K562 (cell line): ENCODE results near the gene HOPX. TPM values are rescaled to one million over a fixed set of nuclear protein-coding genes. Genes with fewer than 3 reads are reported as not detected.
A peak's percentile ranks its signal among the peaks of the same experiment; 100 is the strongest.

Experiments
- ATAC-seq: fragments of 200-7000 bp; cut with Tn5 transposase; 3 replicates; pipeline ENCODE4 v1.9.1; 2020; ENCODE audit warnings: moderate library complexity
- BruUV-seq: library from RNA; stranded (reverse); fragments of 400-500 nt; replicated peaks from 2 replicates; lab custom pipeline; 2021; lab: Mats Ljungman, UMichigan
- CTCF ChIA-PET: fragments of 300-600 bp; formaldehyde crosslinking; extraction: SDS; loops from one replicate; lab custom pipeline; 2021; ENCODE audit warnings: low intra/inter-chr PET ratio; lab: Yijun Ruan, JAX
- POLR2A ChIA-PET: fragments of 300-600, 350-650 bp; sonication (Branson Sonifier 250); formaldehyde crosslinking; extraction: SDS; loops from one replicate; lab custom pipeline; 2021; ENCODE audit warnings: antibody characterized with exemption, inconsistent platforms; lab: Yijun Ruan, JAX
- DNase-seq, 4 experiments: peaks; one replicate each; pipeline versions ENCODE4 v3.0.0 to v3.0.0-alpha.2; 2011 to 2018; ENCODE audit warnings: low spot score in 3 of 4, mixed read lengths in 3 of 4; ENCODE audit errors: extremely low read depth in 1 of 4
- FAIRE-seq: peaks from 2 replicates; lab custom pipeline; 2011; peaks lifted over from hg19 to GRCh38; lab: Jason Lieb, UNC
- H2AFZ ChIP-seq: 2 replicates; pipeline ENCODE4 v1.6.0; 2011; ENCODE audit warnings: low read depth, low read length, control low read depth, inconsistent platforms
- H3K27ac ChIP-seq: fragments of 200-600 bp; 3 replicates; pipeline ENCODE4 v1.8.0; 2011; ENCODE audit warnings: low read depth, mild to moderate bottlenecking, control low read depth, inconsistent platforms, low read length, moderate library complexity, mixed read lengths; ENCODE audit errors: extremely low read depth
- H3K27me3 ChIP-seq, 2 experiments: fragments of 300-600 bp in 1 of 2; 2 replicates in 1 of 2; 3 replicates in 1 of 2; pipeline versions ENCODE4 v1.6.0 to v1.8.0; 2011; ENCODE audit warnings: inconsistent platforms in 2 of 2, low read length in 2 of 2, mild to moderate bottlenecking in 1 of 2, mixed read lengths in 1 of 2, moderate library complexity in 1 of 2; ENCODE audit not compliant: control insufficient read depth in 2 of 2, insufficient read depth in 2 of 2
- H3K36me3 ChIP-seq: fragments of 300-600 bp; 3 replicates; pipeline ENCODE4 v1.8.0; 2011; ENCODE audit warnings: mild to moderate bottlenecking, low read length, inconsistent platforms; ENCODE audit not compliant: control insufficient read depth, insufficient read depth
- H3K4me1 ChIP-seq, 2 experiments: fragments of 200-600 bp in 1 of 2; replicated peaks in 1 of 2; 2 replicates in 1 of 2; 3 replicates in 1 of 2; pipeline versions ENCODE4 v1.5.1 to v1.8.0; 2011; ENCODE audit warnings: inconsistent platforms in 2 of 2, low read length in 2 of 2, mild to moderate bottlenecking in 1 of 2, mixed read lengths in 1 of 2, moderate library complexity in 1 of 2; ENCODE audit not compliant: control insufficient read depth in 2 of 2, insufficient read depth in 2 of 2
- H3K4me2 ChIP-seq: 2 replicates; pipeline ENCODE4 v1.6.1; 2011; ENCODE audit warnings: low read length, control low read depth, inconsistent platforms, mixed read lengths; ENCODE audit not compliant: insufficient read depth
- H3K4me3 ChIP-seq: fragments of 200-600 bp; sonication (generic), shearing (Covaris generic); 2 replicates; pipeline ENCODE4 v1.5.1; 2016; ENCODE audit warnings: control low read depth, inconsistent platforms
- H3K79me2 ChIP-seq: fragments of 200-600 bp; 3 replicates; pipeline ENCODE4 v1.8.0; 2011; ENCODE audit warnings: low read length, inconsistent platforms; ENCODE audit not compliant: control insufficient read depth, insufficient read depth
- H3K9ac ChIP-seq, 2 experiments: 2 replicates each; pipeline versions ENCODE4 v1.6.0 to v1.6.1; 2011; ENCODE audit warnings: low read depth in 2 of 2, low read length in 2 of 2, control low read depth in 1 of 2, inconsistent platforms in 1 of 2, mild to moderate bottlenecking in 1 of 2, mixed read lengths in 1 of 2; ENCODE audit not compliant: insufficient read depth in 1 of 2
- H3K9me1 ChIP-seq: one replicate; pipeline ENCODE4 v1.6.0; 2011; ENCODE audit warnings: inconsistent platforms, mild to moderate bottlenecking, low read length, moderate library complexity; ENCODE audit not compliant: control insufficient read depth, insufficient read depth
- H3K9me3 ChIP-seq: replicated peaks from 2 replicates; pipeline ENCODE4 v1.5.1; 2011; ENCODE audit warnings: low read depth, low read length, inconsistent platforms; ENCODE audit not compliant: control insufficient read depth, insufficient read depth
- H4K20me1 ChIP-seq: replicated peaks from 2 replicates; pipeline ENCODE4 v1.6.1; 2011; ENCODE audit warnings: low read length, inconsistent platforms, mixed read lengths; ENCODE audit not compliant: control insufficient read depth, insufficient read depth
- CAMTA2 ChIP-seq: fragments of 250-450 bp; sonication (Bioruptor Pico); conservative IDR thresholded peaks from 2 replicates; pipeline ENCODE4 v1.5.1; 2022
- DNMT1 ChIP-seq: fragments of 450-650 bp; IDR thresholded peaks from 2 replicates; pipeline ENCODE4 v1.6.1; 2016; ENCODE audit warnings: antibody characterized with exemption, mild to moderate bottlenecking
- HMG20A ChIP-seq: fragments of 450-650 bp; formaldehyde crosslinking; conservative IDR thresholded peaks from 2 replicates; pipeline ENCODE4 v1.4.0; 2020; ENCODE audit warnings: mild to moderate bottlenecking, mixed read lengths
- ILF3 ChIP-seq: fragments of 450-650 bp; IDR thresholded peaks from 2 replicates; pipeline ENCODE4 v1.6.1; 2018; ENCODE audit warnings: antibody characterized with exemption, mild to moderate bottlenecking, moderate library complexity, borderline replicate concordance
- KLF10 ChIP-seq: fragments of 250-450 bp; sonication (Bioruptor Pico); IDR thresholded peaks from 2 replicates; pipeline ENCODE4 v1.6.1; 2021; ENCODE audit warnings: matching md5 sums
- NRF1 ChIP-seq, 2 experiments: fragments of 450-650 bp; IDR thresholded peaks in 1 of 2; conservative IDR thresholded peaks in 1 of 2; 2 replicates each; pipeline ENCODE4 v1.6.1; 2014; ENCODE audit warnings: mild to moderate bottlenecking in 2 of 2
- NUFIP1 ChIP-seq: fragments of 450-650 bp; IDR thresholded peaks from 2 replicates; pipeline ENCODE4 v1.6.1; 2018; ENCODE audit not compliant: partially characterized antibody
- RAD51 ChIP-seq: fragments of 450-650 bp; IDR thresholded peaks from 2 replicates; pipeline ENCODE4 v1.7.1; 2016; ENCODE audit warnings: low read depth, mild to moderate bottlenecking, borderline replicate concordance
- SP1 ChIP-seq: sonication (generic); formaldehyde crosslinking; IDR thresholded peaks from 2 replicates; pipeline ENCODE4 v1.8.1; 2022; ENCODE audit warnings: mild to moderate bottlenecking, missing genetic modification reagents
- ZNF12 ChIP-seq: sonication (generic); formaldehyde crosslinking; IDR thresholded peaks from 2 replicates; pipeline ENCODE4 v1.4.0; 2020; ENCODE audit warnings: mild to moderate bottlenecking, missing genetic modification reagents
- ZNF785 ChIP-seq: fragments of 250-450 bp; sonication (Bioruptor Pico); IDR thresholded peaks from 2 replicates; pipeline ENCODE4 v1.4.0; 2020; ENCODE audit warnings: mild to moderate bottlenecking
- WGBS: fragments of 100-300 bp; shearing (Covaris generic); methylation state at CpG from one replicate; pipeline ENCODE4 v1.1.6; 2016; ENCODE audit warnings: low coverage, mixed read lengths; ENCODE audit not compliant: insufficient coverage; ENCODE audit errors: missing lambda C conversion rate; 5-methylcytosine and 5-hydroxymethylcytosine counted together
- in situ Hi-C: fragments of 300-500 bp; cut with MboI; formaldehyde crosslinking; loops from 4 replicates; pipeline ENCODE4 v1.15.0; 2018; ENCODE audit warnings: inconsistent platforms, mixed read lengths
- intact Hi-C: fragments of 100-400 bp; cut with micrococcal nuclease; formaldehyde crosslinking; loops from 2 replicates; pipeline ENCODE4 v1.14.2; 2022
- polyA plus RNA-seq, 8 experiments: library from polyadenylated mRNA; depleted of rRNA in 4 of 8; stranded (reverse) in 5 of 8; unstranded in 3 of 8; fragments of >200 nt; fragmentation: Nextera tagmentation in 2 of 8; fragmentation: Illumina TruSeq in 1 of 8; extraction: Ambion mirVana in 2 of 8; extraction: Trizol in 1 of 8; gene quantifications; 2 replicates each; pipeline versions ENCODE4 v1.2.1 to v1.2.3, GENCODE V29; 2011 to 2014; ENCODE audit warnings: inconsistent platforms in 1 of 8, missing spikeins in 1 of 8
- total RNA-seq, 7 experiments: library from RNA; depleted of rRNA in 6 of 7; stranded (reverse); fragments of >200 nt in 6 of 7; fragmentation: Illumina TruSeq in 2 of 7; extraction: Trizol in 2 of 7; gene quantifications; 2 replicates each; pipeline versions ENCODE4 v1.2.1 to v1.2.3, GENCODE V29; 2011 to 2021; ENCODE audit warnings: low replicate concordance in 1 of 7
- TF ChIP-seq, protein P1 (sequence below): fragments of 250-450 bp; sonication (Bioruptor Pico); IDR thresholded peaks from 2 replicates; pipeline ENCODE4 v1.9.0; 2021; ENCODE audit warnings: mild to moderate bottlenecking
- TF ChIP-seq, protein P2 (sequence below): fragments of 450-650 bp; IDR thresholded peaks from 2 replicates; pipeline ENCODE4 v1.6.1; 2018; ENCODE audit not compliant: partially characterized antibody

Gene HOPX
- total and polyA plus RNA-seq, 9 of the 15 experiments (the other 6 are each of a cell fraction or from before 2014, with no cell fraction given): 0.24 TPM; not detected in 8

DNA sequence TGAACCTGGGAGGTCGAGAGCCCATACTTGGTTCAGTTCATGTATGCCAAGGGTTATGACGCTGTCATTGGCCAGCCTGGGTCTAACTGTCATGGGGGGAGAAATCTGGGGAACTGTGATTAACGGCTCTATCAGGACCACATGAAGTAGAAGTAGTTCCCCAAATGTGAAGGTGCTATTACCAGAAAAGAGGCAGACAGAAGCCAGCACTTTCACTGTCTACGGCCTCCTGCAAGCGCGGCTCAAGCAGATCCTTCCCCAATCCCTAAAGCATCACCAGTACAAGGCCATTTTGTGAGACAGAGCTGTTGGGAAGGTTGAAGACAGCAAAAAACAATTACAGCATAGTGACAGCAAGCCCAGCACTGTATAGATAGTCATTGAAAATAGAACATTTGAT lies 37.5 kb downstream of the HOPX start:
- no peak for ATAC-seq
- 2% methylated on average over 6 of the region's 6 CpGs for WGBS
- Histone ChIP-seq H3K27ac (no peak overlapping the region), H3K9me1 (no peaks in the 10 kb centered on the region), H2AFZ (no peak overlapping the region), H3K4me2 (no peak overlapping the region), H3K79me2 (no peaks in the 10 kb centered on the region), H3K4me1 (no peaks in the 10 kb centered on the region), H3K36me3 (no peaks in the 10 kb centered on the region), H3K27me3 (no peaks in the 10 kb centered on the region), H3K9me3 (no peaks in the 10 kb centered on the region), H4K20me1 (no peaks in the 10 kb centered on the region), H3K4me3 (no peak overlapping the region), H3K9ac (no peak overlapping the region)
- CTCF ChIA-PET: no interaction called here
- intact Hi-C loops (no loop called here), in situ Hi-C loops (no loop called here)
- FAIRE-seq: no peak
- POLR2A ChIA-PET: no interaction called here
- no TSS peak for BruUV-seq
- DNase-seq: no peak
- TF ChIP-seq RAD51 (no peak), NUFIP1 (no peak), DNMT1 (no peak), ILF3 (no peak)

DNA sequence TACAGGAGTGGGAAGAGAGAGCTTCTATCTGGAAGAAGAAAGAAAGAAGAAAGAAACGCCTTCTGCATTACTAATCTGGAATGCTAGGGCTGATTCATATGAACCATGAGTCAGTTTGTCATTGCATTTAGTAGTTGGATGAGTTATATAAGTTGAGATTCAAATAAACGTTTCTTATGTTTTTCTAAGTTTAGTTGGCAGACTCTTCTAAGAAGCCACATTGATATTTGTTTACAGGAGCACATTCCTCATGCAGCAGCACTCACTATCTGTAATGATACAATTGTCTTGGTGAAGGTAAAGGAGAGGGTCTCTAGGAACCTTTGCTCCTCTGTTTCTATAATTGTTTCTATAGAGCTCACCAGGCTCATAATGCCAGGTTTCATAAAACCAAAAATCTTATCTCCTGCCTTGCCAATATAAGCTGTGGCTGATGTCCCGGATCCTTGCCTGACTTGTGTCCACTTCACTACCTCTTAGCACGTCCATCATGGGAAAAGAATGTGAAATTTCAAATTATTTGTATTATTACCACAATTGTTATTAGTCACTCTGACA lies 39.5 kb downstream of the HOPX start:
- WGBS: 2% methylated on average over 3 of the region's 4 CpGs
- Histone ChIP-seq H3K27me3 (no peaks in the 10 kb centered on the region), H3K27ac (no peak overlapping the region), H3K4me2 (no peak overlapping the region), H3K36me3 (no peaks in the 10 kb centered on the region), H3K79me2 (no peaks in the 10 kb centered on the region), H3K9me1 (no peaks in the 10 kb centered on the region), H3K4me1 (no peaks in the 10 kb centered on the region), H3K4me3 (no peak overlapping the region), H3K9ac (no peak overlapping the region), H3K9me3 (no peaks in the 10 kb centered on the region), H2AFZ (no peak overlapping the region), H4K20me1 (no peaks in the 10 kb centered on the region)
- CTCF ChIA-PET: no interaction called here
- FAIRE-seq: peak; percentile 42
- BruUV-seq: no TSS peak
- POLR2A ChIA-PET: interaction anchor here (1.1 kb wide), 1 partner anchor 9 kb away, joined by 4 read pairs; no protein-coding TSS in a partner anchor
- no peak for DNase-seq
- intact Hi-C loops (no loop called here), in situ Hi-C loops (no loop called here)
- no peak for ATAC-seq
- TF ChIP-seq HMG20A (no peak), NRF1 (conservative IDR thresholded peaks at IDR 0.05 in 1 of 2, IDR thresholded peaks at IDR 0.05 in 1 of 2) (no peak), SP1 (CRISPR knock-in tag) (no peak), CAMTA2 (CRISPR knock-in tag) (no peak), KLF10 (CRISPR knock-in tag) (no peak), ZNF785 (CRISPR knock-in tag) (no peak), ZNF12 (no peak)
- TF ChIP-seq, protein P1, sequence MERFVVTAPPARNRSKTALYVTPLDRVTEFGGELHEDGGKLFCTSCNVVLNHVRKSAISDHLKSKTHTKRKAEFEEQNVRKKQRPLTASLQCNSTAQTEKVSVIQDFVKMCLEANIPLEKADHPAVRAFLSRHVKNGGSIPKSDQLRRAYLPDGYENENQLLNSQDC (CRISPR knock-in tag): no peak
- TF ChIP-seq, protein P2, sequence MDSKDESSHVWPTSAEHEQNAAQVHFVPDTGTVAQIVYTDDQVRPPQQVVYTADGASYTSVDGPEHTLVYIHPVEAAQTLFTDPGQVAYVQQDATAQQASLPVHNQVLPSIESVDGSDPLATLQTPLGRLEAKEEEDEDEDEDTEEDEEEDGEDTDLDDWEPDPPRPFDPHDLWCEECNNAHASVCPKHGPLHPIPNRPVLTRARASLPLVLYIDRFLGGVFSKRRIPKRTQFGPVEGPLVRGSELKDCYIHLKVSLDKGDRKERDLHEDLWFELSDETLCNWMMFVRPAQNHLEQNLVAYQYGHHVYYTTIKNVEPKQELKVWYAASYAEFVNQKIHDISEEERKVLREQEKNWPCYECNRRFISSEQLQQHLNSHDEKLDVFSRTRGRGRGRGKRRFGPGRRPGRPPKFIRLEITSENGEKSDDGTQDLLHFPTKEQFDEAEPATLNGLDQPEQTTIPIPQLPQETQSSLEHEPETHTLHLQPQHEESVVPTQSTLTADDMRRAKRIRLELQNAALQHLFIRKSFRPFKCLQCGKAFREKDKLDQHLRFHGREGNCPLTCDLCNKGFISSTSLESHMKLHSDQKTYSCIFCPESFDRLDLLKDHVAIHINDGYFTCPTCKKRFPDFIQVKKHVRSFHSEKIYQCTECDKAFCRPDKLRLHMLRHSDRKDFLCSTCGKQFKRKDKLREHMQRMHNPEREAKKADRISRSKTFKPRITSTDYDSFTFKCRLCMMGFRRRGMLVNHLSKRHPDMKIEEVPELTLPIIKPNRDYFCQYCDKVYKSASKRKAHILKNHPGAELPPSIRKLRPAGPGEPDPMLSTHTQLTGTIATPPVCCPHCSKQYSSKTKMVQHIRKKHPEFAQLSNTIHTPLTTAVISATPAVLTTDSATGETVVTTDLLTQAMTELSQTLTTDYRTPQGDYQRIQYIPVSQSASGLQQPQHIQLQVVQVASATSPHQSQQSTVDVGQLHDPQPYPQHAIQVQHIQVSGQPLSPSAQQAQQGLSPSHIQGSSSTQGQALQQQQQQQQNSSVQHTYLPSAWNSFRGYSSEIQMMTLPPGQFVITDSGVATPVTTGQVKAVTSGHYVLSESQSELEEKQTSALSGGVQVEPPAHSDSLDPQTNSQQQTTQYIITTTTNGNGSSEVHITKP: no peak
